ENCODE data around the gene CABLES1. TPM values are rescaled to one million over a fixed set of nuclear protein-coding genes. Genes with fewer than 3 reads are reported as not detected.
A peak's percentile ranks its signal among the peaks of the same experiment; 100 is the strongest.

CABLES1 gene
- total RNA-seq, 1 experiment from 2014 or later = 1.7 TPM

DNA sequence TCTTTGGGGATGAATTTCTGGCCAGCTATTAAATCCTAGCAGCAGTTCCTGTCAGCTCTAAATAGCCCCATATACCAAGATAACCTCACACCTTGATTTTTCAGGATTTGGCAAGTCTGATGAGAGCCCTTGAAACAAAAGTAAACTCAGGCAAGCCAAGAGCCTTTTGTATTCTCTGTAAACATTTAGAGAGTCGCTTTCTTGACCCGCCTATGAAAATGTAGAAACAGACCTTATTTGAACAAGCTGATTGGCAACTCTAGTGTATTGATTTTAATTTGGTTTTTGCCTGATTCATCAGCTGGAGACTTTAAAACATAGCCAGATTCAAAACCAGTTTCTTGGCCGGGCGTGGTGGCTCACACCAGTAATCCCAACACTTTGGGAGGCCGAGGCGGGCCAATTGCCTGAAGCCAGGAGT lies 43.4 kb downstream of the CABLES1 start:
- DNase-seq (ENCODE audit: low read depth) = no peak
- in situ Hi-C loops (cut with HindIII; ENCODE audit: low pct_unique_long_range_greater_than_20kb, low sequenced_read_pairs) = no loop called here

DNA sequence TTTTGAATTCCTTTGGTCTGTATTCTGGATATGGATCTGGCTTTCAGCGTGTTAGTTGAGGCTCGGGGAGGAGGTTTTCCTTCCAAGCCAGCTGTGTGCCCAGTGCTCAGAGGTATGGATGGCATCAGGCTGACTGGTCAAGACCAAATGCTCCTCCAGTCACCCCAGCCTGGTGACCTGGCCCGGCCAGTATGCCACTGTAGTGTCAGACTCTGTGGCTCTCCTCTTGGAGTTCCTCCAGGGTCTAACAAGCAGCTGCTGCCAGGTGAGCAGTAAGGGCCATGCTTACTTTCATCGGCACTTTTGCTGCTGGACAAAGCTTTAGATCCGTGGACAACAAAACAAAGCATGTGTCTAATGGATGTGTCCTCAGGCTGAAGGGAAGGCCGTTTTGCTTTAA lies 44.1 kb downstream of the CABLES1 start:
- DNase-seq (ENCODE audit: low read depth) = no peak
- in situ Hi-C loops (cut with HindIII; ENCODE audit: low pct_unique_long_range_greater_than_20kb, low sequenced_read_pairs) = no loop called here

DNA sequence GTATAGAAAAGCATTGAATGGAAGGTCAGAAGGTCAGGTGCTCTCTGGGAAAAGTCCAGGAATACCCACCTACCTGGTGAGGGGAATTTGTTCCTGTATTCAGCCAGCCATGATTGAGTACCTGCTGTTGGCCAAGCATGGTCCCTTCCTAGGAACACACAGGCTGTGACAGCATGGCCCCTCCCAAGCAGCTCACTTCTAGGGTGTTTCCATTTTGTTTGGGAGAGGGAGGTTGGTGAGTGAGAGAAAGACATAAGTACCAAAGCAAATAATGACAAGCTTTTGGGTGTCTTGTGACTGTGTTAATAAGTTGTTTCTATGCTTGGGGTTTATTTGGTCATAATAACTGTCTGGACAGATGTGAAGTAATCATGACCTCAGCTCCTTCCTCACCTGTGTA lies 46.3 kb downstream of the CABLES1 start:
- in situ Hi-C loops (cut with HindIII; ENCODE audit: low pct_unique_long_range_greater_than_20kb, low sequenced_read_pairs) = no loop called here
- no peak for DNase-seq (ENCODE audit: low read depth)

DNA sequence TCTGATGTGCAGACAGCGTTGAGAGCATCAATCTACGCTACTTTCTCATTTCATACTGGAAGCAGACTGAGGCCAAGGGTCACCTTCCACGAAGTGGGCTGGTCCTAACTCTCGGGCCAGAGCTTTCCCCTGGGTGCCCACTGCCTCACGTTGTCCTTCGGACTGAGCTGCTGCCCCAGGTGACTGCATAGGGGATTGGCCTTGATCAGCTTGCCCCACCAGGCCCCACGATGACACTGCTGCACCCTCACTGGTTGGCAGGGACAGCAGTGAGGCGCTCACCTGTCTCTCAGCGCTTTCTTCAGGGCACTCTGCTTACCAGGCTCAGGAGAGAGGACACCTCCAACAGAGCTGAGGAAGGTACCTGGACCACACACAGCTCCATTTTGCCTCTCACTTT lies 47.3 kb downstream of the CABLES1 start:
- in situ Hi-C loops (cut with HindIII; ENCODE audit: low pct_unique_long_range_greater_than_20kb, low sequenced_read_pairs) = no loop called here

DNA sequence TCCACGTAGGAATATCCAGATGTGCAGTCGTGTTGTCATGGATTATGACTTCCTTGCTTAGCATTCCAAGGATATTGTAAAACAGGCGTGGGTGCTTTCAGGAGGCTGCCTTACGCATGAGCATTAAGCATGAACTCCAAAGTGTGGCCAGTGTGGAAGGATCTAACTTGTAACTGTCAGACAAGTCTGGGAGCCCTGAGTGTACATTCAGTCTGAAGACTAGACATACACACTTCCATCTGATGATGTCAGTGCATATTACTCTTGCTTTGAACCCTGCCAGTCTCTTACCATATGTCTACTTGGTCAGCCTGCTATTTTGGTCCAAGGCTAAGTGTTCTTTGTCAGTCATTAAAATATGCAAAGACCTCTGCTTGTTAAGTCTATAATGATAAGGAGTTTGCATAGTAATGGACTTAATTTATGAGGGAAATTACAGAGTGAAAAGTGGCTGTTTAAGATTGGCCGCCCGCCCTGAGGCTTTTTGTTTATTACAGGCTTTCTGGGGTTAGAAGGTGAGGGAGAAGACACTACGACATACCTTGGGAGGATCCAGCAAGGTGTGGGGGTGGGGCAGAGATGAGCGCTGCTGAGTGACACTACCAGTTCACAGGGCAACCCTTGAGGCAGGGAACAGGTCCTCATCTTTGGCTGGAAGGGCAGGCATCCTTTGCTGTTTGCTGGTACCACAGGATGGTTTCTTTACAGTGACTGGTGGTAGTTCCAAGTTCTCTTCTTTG lies 48.3 kb downstream of the CABLES1 start:
- no peak for DNase-seq (ENCODE audit: low read depth)

More for the DNA sequence above, 47.3 kb downstream of the CABLES1 start:
- DNase-seq (ENCODE audit: low read depth) = no peak

DNA sequence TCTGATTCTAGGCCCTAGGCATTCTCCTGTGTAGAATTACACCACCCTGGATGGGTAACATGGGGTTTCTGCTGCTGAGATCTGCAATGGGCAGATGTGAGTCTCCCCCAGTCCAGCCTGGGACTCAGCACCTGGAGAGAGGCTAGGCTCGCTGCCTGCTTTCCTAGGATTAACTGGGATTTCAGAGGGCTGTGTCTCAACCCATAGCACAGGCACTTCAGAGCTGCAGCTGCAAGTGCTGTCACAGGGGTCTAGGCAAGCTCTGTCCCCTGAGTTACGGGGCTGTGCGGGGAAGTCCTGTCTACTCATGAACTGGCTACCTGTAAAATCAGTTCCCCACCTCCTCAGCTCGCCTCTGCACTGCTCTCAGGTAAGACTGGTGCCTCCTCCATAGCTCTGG lies 51.5 kb downstream of the CABLES1 start:
- DNase-seq (ENCODE audit: low read depth) = no peak
- in situ Hi-C loops (cut with HindIII; ENCODE audit: low pct_unique_long_range_greater_than_20kb, low sequenced_read_pairs) = no loop called here

More for the DNA sequence above, 48.3 kb downstream of the CABLES1 start:
- in situ Hi-C loops (cut with HindIII; ENCODE audit: low pct_unique_long_range_greater_than_20kb, low sequenced_read_pairs) = no loop called here

DNA sequence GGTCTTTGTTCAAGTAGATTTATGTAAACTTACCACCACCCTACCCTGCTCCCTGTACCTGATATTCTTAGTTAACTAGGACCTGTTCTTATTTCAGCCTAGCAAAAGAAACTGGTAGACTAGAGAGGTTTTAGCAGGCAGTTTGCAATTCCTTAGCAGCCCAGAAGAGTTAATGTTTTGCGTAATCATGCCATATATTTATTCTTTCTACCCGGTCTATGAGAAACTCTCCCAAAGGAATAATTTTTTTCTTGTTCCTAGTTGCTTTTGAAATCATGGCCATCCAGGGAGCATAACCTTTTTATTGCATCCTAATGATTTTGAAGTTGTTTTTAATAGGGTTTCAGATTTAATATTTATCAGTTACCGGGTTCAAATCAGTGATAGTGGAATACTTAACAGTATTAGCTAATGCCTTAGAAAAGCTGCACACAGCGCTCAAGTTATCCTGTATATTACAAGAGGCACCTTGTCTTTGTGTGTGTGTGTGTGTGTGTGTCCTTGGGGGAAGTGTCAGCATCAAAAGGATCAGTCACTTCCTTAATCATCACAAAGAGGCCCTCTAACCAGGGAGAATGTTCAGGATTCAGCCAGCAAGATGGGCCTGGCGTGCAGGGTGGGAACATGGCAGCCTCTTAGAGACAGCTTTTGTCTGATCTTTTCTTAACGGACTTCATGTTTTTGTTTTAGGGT lies 52.9 kb downstream of the CABLES1 start:
- in situ Hi-C loops (cut with HindIII; ENCODE audit: low pct_unique_long_range_greater_than_20kb, low sequenced_read_pairs) = no loop called here
- DNase-seq (ENCODE audit: low read depth) = no peak

DNA sequence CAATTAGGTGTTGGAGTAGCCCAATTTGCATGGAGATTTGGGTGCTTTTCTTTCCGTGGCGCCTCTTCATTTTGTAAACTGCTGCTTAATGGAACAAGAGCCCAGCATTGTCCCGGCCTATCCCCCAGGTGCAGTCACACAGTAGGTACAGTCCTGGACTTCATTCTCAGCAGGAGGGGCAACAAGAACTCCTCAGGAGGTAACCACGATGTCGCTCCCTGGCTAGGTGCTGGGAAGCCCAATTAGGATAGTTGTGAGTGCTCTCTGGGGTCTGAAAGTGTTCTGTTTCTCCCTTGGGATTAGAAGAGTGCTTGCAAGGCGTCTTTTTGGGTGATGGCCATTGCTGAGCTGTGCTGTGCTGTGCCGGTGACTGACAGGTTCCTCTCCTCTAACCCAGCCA lies 53.8 kb downstream of the CABLES1 start:
- in situ Hi-C loops (cut with HindIII; ENCODE audit: low pct_unique_long_range_greater_than_20kb, low sequenced_read_pairs) = no loop called here
- no peak for DNase-seq (ENCODE audit: low read depth)

DNA sequence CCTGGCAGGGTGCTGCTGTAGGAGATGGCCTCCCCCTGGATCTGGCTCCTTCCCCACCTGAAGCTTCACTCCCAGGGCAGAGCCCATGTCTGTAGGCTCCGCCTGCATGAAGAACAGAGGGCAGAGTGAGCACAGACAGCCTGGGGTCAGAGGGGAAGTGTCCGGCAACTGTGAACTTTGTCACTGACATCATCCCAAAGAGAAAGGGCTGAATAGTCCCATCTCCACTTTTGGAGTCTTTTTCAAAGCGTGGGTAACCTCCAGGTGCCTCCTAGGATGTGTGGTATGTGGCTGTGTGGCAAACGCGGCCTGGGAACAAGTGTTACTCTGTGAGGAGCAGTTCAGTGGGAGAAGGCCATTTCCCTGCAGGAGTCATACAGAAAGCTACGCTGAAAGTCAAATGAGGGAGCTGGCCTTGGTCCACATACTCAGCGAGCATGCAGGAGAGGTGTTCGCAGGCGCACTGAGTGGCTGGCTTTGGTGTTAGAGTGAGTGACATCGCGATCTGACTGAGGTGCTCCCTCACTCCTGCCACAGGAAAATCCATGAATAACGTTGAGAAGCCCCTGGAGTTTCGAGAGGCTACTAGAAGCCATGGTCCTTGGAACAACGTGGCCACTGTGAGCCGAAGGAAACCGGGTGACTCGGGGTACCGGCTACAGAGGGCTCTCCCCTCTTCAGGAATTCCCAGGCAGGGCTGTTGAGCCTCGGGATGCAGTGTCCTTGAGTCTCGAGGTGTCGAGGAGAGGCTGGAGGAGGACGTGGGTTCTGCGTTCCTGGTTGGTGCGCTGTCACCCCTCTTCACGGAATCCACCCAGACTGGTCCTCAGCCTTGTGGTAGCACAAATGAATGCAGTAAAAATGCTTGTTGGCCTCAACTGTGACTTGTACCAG lies 54.7 kb downstream of the CABLES1 start:
- DNase-seq (ENCODE audit: low read depth) = no peak
- in situ Hi-C loops (cut with HindIII; ENCODE audit: low pct_unique_long_range_greater_than_20kb, low sequenced_read_pairs) = no loop called here

DNA sequence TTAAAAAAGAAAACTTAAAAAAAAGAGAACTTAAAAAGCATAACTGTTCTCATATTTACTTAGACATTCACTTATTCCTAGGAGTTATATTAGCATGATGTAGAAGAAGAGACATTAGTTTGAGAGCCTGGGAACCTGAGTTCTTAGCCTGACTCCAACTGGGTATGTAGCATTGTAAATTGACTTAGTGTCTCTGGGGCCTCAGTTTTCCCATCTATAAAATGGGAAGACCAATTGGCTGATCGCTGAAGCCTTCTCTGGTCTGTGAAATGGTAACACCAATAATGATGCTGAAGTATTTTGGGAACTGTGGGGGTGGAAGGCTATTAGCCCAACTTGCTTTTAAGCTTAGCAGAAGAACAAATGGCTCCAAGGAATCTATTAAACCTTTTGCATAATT lies 55.9 kb downstream of the CABLES1 start:
- no peak for DNase-seq (ENCODE audit: low read depth)
- in situ Hi-C loops (cut with HindIII; ENCODE audit: low pct_unique_long_range_greater_than_20kb, low sequenced_read_pairs) = no loop called here

DNA sequence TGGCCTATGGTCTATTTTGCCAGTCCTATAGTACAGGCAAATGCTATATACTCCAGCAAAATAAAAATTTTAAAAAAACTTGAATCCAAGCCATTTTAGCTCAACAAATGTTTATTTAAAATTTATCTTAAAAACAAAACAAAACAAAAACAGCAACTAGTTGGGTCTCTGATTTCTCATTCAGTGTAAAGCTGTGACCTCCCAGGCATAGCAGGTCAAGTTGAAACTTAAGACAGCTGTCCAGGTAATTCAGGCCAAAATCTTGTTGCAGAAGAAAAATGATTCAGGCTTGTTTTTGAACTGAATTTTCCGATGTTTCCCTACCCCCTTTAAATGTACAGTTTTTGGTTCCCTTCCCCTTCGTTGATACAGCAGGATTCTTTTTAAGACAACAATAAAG lies 58.5 kb downstream of the CABLES1 start:
- in situ Hi-C loops (cut with HindIII; ENCODE audit: low pct_unique_long_range_greater_than_20kb, low sequenced_read_pairs) = no loop called here
- no peak for DNase-seq (ENCODE audit: low read depth)

DNA sequence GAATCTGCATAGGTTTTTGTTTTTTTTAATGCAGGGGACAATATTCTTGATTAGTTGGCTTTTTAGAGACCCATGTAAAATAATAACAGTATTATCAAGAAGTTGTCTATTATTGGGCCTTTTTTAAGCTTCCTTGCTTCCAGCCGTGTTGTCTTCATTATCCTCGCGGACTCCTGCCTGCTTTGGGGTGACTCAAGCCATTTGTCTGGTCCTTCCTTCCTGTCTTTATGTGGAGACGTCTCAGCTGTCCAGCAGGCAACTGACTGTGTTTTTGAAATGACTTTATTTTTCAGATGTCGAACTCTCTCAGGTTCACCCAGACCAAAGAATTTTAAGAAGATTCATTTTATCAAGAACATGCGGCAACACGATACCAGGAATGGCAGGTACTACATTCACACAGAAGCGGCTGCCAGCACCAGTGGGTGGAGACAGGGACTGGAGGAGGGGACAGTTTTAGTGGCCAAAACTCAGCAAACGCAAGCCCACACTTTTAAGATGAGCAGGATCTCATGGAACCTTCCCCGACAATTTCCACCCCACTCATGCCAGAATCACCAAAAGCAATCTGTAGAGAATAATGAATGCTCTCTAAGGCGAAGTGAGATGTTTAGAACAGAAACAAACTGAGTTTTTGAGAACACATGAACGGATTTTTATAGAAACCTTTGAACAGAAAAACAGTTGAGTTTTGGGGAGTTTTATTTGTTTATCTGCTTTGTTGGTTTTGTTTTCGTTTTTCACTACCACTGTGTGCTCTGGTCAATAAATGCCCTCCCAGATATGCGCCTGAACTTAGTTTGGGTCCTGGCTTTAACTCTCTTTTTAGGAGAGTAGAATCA lies 59.1 kb downstream of the CABLES1 start:
- in situ Hi-C loops (cut with HindIII; ENCODE audit: low pct_unique_long_range_greater_than_20kb, low sequenced_read_pairs) = no loop called here
- DNase-seq (ENCODE audit: low read depth) = no peak

DNA sequence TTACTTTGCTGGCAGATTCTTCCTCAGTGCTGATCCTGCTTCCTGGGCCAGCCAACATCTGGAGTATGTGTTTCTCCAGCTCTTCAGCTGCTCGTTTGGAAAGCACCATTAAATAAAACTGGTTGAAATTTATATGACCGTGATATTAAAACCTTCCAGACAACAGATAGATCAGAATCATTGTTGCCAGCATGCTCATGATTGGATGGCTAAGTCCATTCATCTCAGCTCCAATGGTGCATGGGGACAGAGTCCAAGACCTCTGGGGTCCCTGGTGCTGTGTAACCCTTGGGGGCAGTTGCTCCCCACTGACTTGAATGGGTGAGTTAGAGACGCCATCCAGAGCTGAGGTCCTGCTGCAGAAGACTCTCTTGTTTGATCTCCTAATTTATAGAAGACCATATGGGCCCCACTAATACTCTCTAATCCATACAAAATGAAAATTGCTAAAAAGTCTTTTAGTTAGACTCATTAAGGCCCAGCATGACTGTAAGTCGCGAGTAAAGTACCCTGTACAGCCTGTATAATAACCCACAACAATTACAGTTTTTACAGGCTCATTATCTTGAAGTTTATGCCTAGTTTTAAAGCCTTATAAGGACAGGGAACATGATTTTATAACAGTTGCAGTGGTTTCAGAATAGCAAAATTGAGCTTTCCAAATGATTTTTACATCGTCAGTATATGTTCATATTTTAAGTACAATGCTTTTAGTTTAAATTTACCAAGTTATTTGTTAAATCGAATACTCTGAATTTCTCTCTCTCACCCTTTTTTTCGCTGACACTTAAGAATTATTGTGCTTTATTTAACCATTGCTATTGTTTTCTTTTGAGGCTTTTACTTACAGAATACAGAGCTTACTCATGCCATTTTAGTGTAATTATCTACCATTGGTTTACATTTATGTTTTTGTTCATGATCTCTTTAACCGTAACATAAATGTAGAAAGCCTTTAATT lies 60.0 kb downstream of the CABLES1 start:
- no peak for DNase-seq (ENCODE audit: low read depth)
- in situ Hi-C loops (cut with HindIII; ENCODE audit: low pct_unique_long_range_greater_than_20kb, low sequenced_read_pairs) = no loop called here

DNA sequence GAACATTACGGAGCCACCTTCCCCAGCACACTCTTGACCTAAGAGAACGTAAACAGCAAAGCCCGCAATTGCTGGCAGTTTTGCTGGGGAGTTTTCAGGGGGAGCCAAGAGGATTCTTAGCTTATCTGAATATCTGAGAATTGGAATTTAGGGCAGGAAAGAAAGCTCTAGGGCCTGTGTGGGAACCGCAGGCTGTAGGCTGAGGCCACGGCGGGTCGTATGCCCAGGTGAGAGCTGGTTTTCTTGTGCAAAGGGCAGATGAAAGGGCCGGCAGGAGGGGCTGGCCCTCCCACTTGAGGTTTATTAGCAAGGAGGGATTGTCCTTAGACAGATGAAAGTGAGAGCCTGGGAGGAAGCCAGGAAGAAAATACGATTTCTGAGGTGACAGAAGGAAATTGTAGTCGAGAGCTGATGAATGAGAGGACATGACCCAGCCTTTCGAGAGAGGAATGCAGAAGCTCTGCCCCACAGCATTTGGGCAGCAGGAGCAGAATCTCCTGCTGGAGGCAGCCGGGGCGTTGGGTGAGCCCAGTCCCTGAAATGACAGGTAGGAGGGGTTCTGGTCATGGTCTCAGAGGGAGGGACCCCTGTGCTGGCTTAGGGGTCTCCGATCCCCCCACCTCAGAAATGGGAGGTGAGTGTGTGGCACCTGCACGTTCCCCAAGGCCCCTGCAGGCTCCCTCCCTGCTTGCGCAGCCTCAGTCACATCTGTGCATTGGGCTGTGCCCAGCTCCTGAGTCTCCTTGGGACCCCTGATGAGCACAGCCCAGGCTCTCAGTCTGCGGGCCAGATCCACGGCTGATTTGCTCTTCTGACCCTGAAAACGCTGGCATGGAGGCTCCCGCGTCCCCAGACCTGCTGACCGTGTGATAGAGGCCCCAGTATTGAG lies 61.1 kb downstream of the CABLES1 start:
- no peak for DNase-seq (ENCODE audit: low read depth)
- in situ Hi-C loops (cut with HindIII; ENCODE audit: low pct_unique_long_range_greater_than_20kb, low sequenced_read_pairs) = no loop called here

DNA sequence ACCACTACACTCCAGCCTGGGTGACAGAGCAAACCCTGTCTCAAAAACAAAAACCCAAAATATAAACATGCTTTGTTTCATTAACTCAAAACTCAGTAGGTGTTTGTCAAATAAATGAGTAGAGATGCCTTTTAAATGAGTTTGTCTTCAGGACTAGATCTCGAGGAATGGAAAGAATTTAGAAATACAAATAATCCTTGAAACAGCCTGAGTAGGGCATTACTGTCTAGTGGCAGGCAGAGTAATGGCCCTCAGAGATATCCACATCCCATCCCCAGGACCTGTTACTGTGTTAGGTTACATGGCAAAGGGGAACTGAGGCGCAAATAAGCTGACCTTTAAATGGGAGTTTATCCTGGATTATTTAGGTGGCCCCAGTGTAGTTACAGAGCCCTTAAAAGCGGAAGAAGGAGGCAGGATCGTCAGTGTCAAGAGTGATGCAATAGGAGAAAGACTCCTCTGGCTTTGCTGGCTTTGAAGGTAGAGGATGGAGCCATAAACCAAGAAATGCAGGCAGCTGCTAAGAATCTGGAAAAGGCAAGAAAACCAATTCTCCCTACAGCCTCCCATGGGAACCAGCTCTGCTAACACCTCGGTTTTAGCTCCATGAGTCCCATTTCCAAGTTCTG lies 63.0 kb downstream of the CABLES1 start:
- in situ Hi-C loops (cut with HindIII; ENCODE audit: low pct_unique_long_range_greater_than_20kb, low sequenced_read_pairs) = no loop called here
- DNase-seq (ENCODE audit: low read depth) = no peak

DNA sequence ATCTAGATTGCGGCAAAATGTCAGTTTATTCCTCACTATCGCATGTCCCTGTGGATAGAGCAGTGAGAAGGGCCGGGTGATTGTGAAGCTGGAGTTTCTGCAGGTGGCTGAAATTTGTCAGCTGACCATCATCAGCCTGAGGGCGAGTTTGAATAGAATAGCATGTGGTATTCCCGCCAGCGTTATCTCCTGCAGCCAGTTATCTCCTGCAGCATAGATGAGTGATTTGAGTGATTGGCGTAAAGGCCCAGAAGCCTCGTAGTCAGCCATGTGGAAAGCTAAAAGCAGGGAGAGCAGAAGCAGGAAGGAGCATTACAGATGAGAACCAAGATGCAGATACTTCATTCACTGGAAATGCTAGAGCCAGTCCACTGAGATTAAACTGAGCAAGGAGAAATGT lies 65.5 kb downstream of the CABLES1 start:
- in situ Hi-C loops (cut with HindIII; ENCODE audit: low pct_unique_long_range_greater_than_20kb, low sequenced_read_pairs) = no loop called here
- peak; percentile 62 for DNase-seq (ENCODE audit: low read depth)
